H1 (cell line): ENCODE data around the gene MAF.

ENCODE experiments used
- POLR2A ChIP-seq, 2 experiments: IDR thresholded peaks; 1 replicate in 1 of 2; 2 replicates in 1 of 2; pipeline ENCODE4 v1.6.1; 2011; ENCODE audit warnings: low read depth in 2 of 2, low read length in 2 of 2, mild to moderate bottlenecking in 2 of 2; ENCODE audit errors: control extremely low read depth in 1 of 2
- TF ChIP-seq, protein P1 (sequence below): IDR thresholded peaks from 2 replicates; pipeline ENCODE4 v1.6.1; 2011; ENCODE audit warnings: low read length, improper control_type of control experiment
- TF ChIP-seq, protein P2 (sequence below), 3 experiments: IDR thresholded peaks; 1 replicate in 2 of 3; 2 replicates in 1 of 3; pipeline versions ENCODE4 v1.5.1 to v1.6.1; 2011; ENCODE audit warnings: low read length in 3 of 3, mild to moderate bottlenecking in 3 of 3, inconsistent platforms in 2 of 3, low read depth in 1 of 3, moderate library complexity in 1 of 3; ENCODE audit not compliant: insufficient read depth in 1 of 3; ENCODE audit errors: control extremely low read depth in 1 of 3

DNA sequence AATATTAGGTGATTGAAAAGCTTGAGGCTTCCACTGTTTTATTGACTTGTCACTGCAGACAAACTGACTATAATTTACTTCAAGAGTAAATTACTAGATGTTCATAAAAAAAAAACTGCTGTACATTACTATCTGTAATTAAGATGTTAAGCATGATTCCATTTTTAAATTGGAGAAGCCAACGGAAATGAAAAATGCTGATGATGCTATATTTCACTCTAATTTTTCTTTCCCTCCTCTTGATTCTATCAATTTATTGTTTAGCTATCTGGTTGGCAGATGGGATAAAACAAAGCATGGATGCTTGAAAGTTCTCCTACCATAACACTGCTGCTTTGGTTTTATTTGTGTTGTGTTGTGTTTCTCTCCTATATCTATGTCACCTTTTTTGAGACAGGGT is 41.0 kb downstream of the MAF start:
- TF ChIP-seq, protein P1, sequence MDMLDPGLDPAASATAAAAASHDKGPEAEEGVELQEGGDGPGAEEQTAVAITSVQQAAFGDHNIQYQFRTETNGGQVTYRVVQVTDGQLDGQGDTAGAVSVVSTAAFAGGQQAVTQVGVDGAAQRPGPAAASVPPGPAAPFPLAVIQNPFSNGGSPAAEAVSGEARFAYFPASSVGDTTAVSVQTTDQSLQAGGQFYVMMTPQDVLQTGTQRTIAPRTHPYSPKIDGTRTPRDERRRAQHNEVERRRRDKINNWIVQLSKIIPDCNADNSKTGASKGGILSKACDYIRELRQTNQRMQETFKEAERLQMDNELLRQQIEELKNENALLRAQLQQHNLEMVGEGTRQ, result no peak
- TF ChIP-seq, protein P2, sequence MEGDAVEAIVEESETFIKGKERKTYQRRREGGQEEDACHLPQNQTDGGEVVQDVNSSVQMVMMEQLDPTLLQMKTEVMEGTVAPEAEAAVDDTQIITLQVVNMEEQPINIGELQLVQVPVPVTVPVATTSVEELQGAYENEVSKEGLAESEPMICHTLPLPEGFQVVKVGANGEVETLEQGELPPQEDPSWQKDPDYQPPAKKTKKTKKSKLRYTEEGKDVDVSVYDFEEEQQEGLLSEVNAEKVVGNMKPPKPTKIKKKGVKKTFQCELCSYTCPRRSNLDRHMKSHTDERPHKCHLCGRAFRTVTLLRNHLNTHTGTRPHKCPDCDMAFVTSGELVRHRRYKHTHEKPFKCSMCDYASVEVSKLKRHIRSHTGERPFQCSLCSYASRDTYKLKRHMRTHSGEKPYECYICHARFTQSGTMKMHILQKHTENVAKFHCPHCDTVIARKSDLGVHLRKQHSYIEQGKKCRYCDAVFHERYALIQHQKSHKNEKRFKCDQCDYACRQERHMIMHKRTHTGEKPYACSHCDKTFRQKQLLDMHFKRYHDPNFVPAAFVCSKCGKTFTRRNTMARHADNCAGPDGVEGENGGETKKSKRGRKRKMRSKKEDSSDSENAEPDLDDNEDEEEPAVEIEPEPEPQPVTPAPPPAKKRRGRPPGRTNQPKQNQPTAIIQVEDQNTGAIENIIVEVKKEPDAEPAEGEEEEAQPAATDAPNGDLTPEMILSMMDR (IDR thresholded peaks at IDR 0.05; ENCODE audit: control extremely low read depth in 1 of 3, insufficient read depth in 1 of 3, low read depth in 1 of 3, low read length in 3 of 3), result no peak
- no peak for TF ChIP-seq POLR2A (IDR thresholded peaks at IDR 0.05; ENCODE audit: control extremely low read depth in 1 of 2, low read depth in 2 of 2, low read length in 2 of 2)
